GM23248 (cell line): ENCODE measurements around the gene SRSF8. TPM values are rescaled to one million over a fixed set of nuclear protein-coding genes. Genes with fewer than 3 reads are reported as not detected.

Source experiments
- DNase-seq: peaks from one replicate; pipeline ENCODE4 v3.0.0-alpha.2; 2015
- H2AFZ ChIP-seq: fragments of 200-600 bp; sonication (generic); 2 replicates; pipeline ENCODE4 v1.6.1; 2016; ENCODE audit warnings: antibody characterized with exemption
- H3F3A ChIP-seq: fragments of 200-600 bp; sonication (generic); 2 replicates; pipeline ENCODE4 v1.6.1; 2016; ENCODE audit warnings: mild to moderate bottlenecking, antibody characterized with exemption, mixed run types; ENCODE audit not compliant: insufficient read depth
- H3K27ac ChIP-seq: fragments of 200-600 bp; sonication (generic); 2 replicates; pipeline ENCODE4 v1.5.1; 2016; ENCODE audit warnings: mild to moderate bottlenecking
- H3K27me3 ChIP-seq: fragments of 200-600 bp; sonication (generic); replicated peaks from 2 replicates; pipeline ENCODE4 v1.6.1; 2016; ENCODE audit warnings: mild to moderate bottlenecking; ENCODE audit not compliant: insufficient read depth
- H3K36me3 ChIP-seq: fragments of 200-600 bp; sonication (generic); 2 replicates; pipeline ENCODE4 v1.6.1; 2016; ENCODE audit warnings: low read depth, mild to moderate bottlenecking
- H3K4me1 ChIP-seq: fragments of 200-600 bp; sonication (generic); 2 replicates; pipeline ENCODE4 v1.6.1; 2016; ENCODE audit warnings: mild to moderate bottlenecking; ENCODE audit not compliant: insufficient read depth
- H3K4me2 ChIP-seq: fragments of 200-600 bp; sonication (generic); one replicate; pipeline ENCODE4 v1.6.1; 2016; ENCODE audit warnings: mild to moderate bottlenecking; ENCODE audit not compliant: unreplicated experiment
- H3K4me3 ChIP-seq: fragments of 200-600 bp; sonication (generic); 2 replicates; pipeline ENCODE4 v1.5.1; 2016; ENCODE audit warnings: mild to moderate bottlenecking
- H3K79me2 ChIP-seq: fragments of 200-600 bp; sonication (generic); 2 replicates; pipeline ENCODE4 v1.6.1; 2016; ENCODE audit warnings: mild to moderate bottlenecking; ENCODE audit not compliant: insufficient read depth
- H3K9ac ChIP-seq: fragments of 200-600 bp; sonication (generic); 2 replicates; pipeline ENCODE4 v1.6.1; 2016; ENCODE audit warnings: mild to moderate bottlenecking
- H3K9me2 ChIP-seq: fragments of 200-600 bp; sonication (generic); 2 replicates; pipeline ENCODE4 v1.6.1; 2016; ENCODE audit warnings: mixed run types, mild to moderate bottlenecking, moderate library complexity; ENCODE audit not compliant: insufficient read depth
- H3K9me3 ChIP-seq: fragments of 200-600 bp; sonication (generic); one replicate; pipeline ENCODE4 v1.6.1; 2017; ENCODE audit warnings: low read depth
- H4K20me1 ChIP-seq: fragments of 200-600 bp; sonication (generic); 2 replicates; pipeline ENCODE4 v1.6.0; 2016; ENCODE audit not compliant: insufficient read depth
- EZH2 ChIP-seq: fragments of 200-600 bp; sonication (generic); IDR thresholded peaks from 2 replicates; pipeline ENCODE4 v1.6.1; 2018; ENCODE audit warnings: antibody characterized with exemption, mild to moderate bottlenecking; ENCODE audit not compliant: insufficient read depth, poor library complexity, severe bottlenecking
- EZH2phosphoT487 ChIP-seq: fragments of 200-600 bp; sonication (generic); IDR thresholded peaks from 2 replicates; pipeline ENCODE4 v1.6.1; 2018; ENCODE audit warnings: antibody characterized with exemption, moderate library complexity, mild to moderate bottlenecking, low read depth; ENCODE audit not compliant: insufficient read depth
- WGBS, 2 experiments: methylation state at CpG; one replicate each; pipeline ENCODE4 v1.1.6; 2015 to 2017; ENCODE audit warnings: low lambda C conversion rate in 2 of 2, low coverage in 1 of 2; ENCODE audit errors: missing lambda C conversion rate in 2 of 2; 5-methylcytosine and 5-hydroxymethylcytosine counted together
- in situ Hi-C: fragments of 300-500 bp; cut with MboI; formaldehyde crosslinking; loops from 2 replicates; pipeline ENCODE4 v1.15.0; 2020
- polyA plus RNA-seq: library from polyadenylated mRNA; unstranded; fragments of >200 nt; fragmentation: Nextera tagmentation; extraction: Ambion mirVana; gene quantifications from 2 replicates; pipeline ENCODE4 v1.2.1, GENCODE V29; 2016
- total RNA-seq: library from RNA; depleted of rRNA; stranded (reverse); fragments of >200 nt; shearing (Covaris generic); gene quantifications from 2 replicates; pipeline ENCODE4 v1.2.3, GENCODE V29; 2014

The SRSF8 gene
- total and polyA plus RNA-seq, 2 experiments from 2014 or later = 14.8 to 39.4 TPM

DNA sequence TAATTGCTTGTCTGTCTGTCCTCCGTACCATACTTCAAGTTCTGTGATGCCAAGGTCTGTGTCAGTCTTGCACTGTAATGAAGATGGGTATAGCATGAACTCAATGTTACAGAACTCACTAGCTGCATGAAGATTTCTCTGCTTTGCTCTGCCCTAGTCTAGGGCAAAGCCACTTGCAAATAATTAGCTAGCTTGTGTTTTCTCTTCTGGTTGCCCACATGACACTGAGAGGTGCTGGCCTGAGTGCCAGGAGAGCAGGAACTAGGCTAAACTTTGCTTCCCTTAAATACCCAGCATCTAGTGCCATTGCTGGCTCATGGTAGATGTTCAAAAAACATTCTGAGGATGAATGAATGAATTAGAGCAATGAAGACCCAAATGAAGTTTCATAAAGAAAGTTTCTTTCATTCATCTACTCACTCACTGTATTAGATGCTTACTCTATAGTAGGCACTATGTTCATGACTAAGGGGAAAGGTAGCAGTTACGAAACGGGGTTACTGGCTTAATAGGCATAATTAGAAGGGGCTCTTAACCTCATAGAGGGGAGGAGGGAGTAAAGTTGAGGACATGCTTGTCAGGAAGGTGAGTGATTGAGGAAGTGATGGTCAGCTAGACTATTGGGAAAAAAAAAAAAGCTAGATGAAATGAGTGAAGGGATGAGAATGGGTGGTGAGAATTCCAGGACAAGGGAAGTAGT, 18.5 kb downstream of the SRSF8 start:
- WGBS, 2 experiments = 84 to 86% methylated on average over 3 of the region's 3 CpGs
- Histone ChIP-seq H3F3A (0 out of 2 replicates have a peak, but pooled peaks cover 7% of the 10 kb centered on the region), H3K4me2 (no peak overlapping the region), H3K4me1 (peaks cover 8% of the 10 kb centered on the region), H3K4me3 (no peak overlapping the region), H3K79me2 (no peaks in the 10 kb centered on the region), H2AFZ (no peak overlapping the region), H4K20me1 (no peaks in the 10 kb centered on the region), H3K9me3 (no peaks in the 10 kb centered on the region), H3K27ac (no peak overlapping the region), H3K36me3 (no peaks in the 10 kb centered on the region), H3K9me2 (no peaks in the 10 kb centered on the region), H3K27me3 (no peaks in the 10 kb centered on the region), H3K9ac (no peak overlapping the region)
- no peak for DNase-seq
- in situ Hi-C loops = no loop called here
- no peak for TF ChIP-seq EZH2
- no peak for TF ChIP-seq EZH2phosphoT487

- Histone ChIP-seq H3K36me3 (no peaks in the 10 kb centered on the region), H3K9me2 (no peaks in the 10 kb centered on the region), H3K4me2 (no peak overlapping the region), H2AFZ (no peak overlapping the region), H3F3A (0 out of 2 replicates have a peak, but pooled peaks cover 7% of the 10 kb centered on the region), H3K9me3 (no peaks in the 10 kb centered on the region), H3K27me3 (no peaks in the 10 kb centered on the region), H3K9ac (no peak overlapping the region), H4K20me1 (no peaks in the 10 kb centered on the region), H3K4me1 (peaks cover 8% of the 10 kb centered on the region), H3K79me2 (no peaks in the 10 kb centered on the region), H3K27ac (no peak overlapping the region), H3K4me3 (no peak overlapping the region)
- in situ Hi-C loops = no loop called here
- TF ChIP-seq EZH2phosphoT487 = no peak
- TF ChIP-seq EZH2 = no peak
- no peak for DNase-seq
- WGBS, 2 experiments = 75 to 87% methylated on average over 2 of the region's 2 CpGs
These were observed 19.4 kb downstream of the SRSF8 start for GRCh38 chr11:95086151-95086550.

DNA sequence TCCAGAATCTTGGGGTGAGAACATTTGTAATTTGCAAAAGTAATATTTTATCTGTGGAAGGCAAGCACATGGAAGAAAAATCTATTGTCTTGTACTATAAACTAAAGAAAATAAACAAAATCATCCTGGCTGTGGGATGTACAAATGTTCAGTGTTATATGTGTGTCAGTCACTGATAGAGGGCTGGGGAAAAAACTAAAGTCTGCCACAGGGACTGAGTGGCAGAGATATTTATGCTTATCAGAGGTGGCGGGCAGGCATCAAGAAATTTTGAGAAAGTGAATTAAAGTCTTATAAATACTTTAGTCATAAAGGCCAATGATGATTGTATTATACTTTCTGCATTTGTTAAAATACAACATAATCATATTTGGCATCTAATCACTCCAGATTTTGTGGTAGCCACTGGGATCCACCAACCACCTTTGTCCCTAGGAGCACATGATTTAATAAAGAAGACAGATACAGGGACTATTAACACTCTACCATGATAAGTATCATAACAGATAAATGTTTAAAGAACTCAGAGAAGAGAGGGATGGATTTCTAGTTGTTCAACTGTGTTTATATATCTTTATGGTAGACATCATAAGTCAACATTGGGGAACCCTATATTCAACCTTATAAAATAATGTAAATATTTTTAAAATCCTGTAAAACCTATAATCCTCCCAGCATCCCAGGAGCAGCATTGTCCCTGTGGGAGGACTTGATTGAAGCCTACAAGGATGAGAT, 20.3 kb downstream of the SRSF8 start:
- Histone ChIP-seq H3K27me3 (no peaks in the 10 kb centered on the region), H3K4me2 (no peak overlapping the region), H3K27ac (no peak overlapping the region), H3K36me3 (no peaks in the 10 kb centered on the region), H3K4me3 (no peak overlapping the region), H4K20me1 (no peaks in the 10 kb centered on the region), H3K9ac (no peak overlapping the region), H3K9me3 (no peaks in the 10 kb centered on the region), H3K79me2 (peaks cover 5% of the 10 kb centered on the region; the same call in 1 of the 2 replicates), H3K9me2 (no peaks in the 10 kb centered on the region), H3F3A (0 out of 2 replicates have a peak, but pooled peaks cover 7% of the 10 kb centered on the region), H2AFZ (no peak overlapping the region), H3K4me1 (peaks cover 8% of the 10 kb centered on the region)
- WGBS, 2 experiments = 89 to 100% methylated on average over 1 of the region's 1 CpG
- TF ChIP-seq EZH2phosphoT487 (no peak), EZH2 (no peak)
- in situ Hi-C loops = no loop called here
- DNase-seq = no peak

GRCh38 chr11:95088946-95089619, 22.4 kb downstream of the SRSF8 start:
- TF ChIP-seq EZH2 (no peak), EZH2phosphoT487 (no peak)
- Histone ChIP-seq H3K4me1 (peaks cover 24% of the 10 kb centered on the region), H3K36me3 (no peaks in the 10 kb centered on the region), H3K27ac (peak overlapping the region; percentile 74), H4K20me1 (no peaks in the 10 kb centered on the region), H3K9me3 (no peaks in the 10 kb centered on the region), H2AFZ (peak overlapping the region; percentile 89), H3K79me2 (peaks cover 5% of the 10 kb centered on the region; the same call in 1 of the 2 replicates), H3K27me3 (no peaks in the 10 kb centered on the region), H3K4me2 (peak overlapping the region; percentile 86), H3F3A (peaks cover 22% of the 10 kb centered on the region), H3K9me2 (no peaks in the 10 kb centered on the region), H3K4me3 (peak overlapping the region; percentile 87), H3K9ac (peak overlapping the region; percentile 83)
- peak; percentile 32 for DNase-seq
- in situ Hi-C loops = no loop called here
- WGBS, 2 experiments = 9 to 11% methylated on average over 25 to 26 of the region's 27 CpGs
